Measurements from ENCODE around the gene PDE4D.
"Not testable (repeated sequence)": the region's sequence is repeated elsewhere in the genome, so short reads cannot be mapped to it uniquely, and the experiment has no call there.

GRCh38 chr5:59748036-59748663, 145.4 kb downstream of the PDE4D start:
- TF ChIP-seq CTCF, POLR2A, POLR2AphosphoS5, EP300 (IDR thresholded peaks at IDR 0.05): not testable (repeated sequence)
